Measurements from ENCODE around the gene FYB1.

The FYB1 gene

GRCh38 chr5:39093352-39093751, 126.0 kb downstream of the FYB1 start:
- no peak for DNase-seq (ENCODE audit: low read depth)
- TF ChIP-seq, protein P1, sequence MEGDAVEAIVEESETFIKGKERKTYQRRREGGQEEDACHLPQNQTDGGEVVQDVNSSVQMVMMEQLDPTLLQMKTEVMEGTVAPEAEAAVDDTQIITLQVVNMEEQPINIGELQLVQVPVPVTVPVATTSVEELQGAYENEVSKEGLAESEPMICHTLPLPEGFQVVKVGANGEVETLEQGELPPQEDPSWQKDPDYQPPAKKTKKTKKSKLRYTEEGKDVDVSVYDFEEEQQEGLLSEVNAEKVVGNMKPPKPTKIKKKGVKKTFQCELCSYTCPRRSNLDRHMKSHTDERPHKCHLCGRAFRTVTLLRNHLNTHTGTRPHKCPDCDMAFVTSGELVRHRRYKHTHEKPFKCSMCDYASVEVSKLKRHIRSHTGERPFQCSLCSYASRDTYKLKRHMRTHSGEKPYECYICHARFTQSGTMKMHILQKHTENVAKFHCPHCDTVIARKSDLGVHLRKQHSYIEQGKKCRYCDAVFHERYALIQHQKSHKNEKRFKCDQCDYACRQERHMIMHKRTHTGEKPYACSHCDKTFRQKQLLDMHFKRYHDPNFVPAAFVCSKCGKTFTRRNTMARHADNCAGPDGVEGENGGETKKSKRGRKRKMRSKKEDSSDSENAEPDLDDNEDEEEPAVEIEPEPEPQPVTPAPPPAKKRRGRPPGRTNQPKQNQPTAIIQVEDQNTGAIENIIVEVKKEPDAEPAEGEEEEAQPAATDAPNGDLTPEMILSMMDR (IDR thresholded peaks at IDR 0.05; ENCODE audit: low read depth, low read length, missing control alignments): no peak
- H3K4me3 ChIP-seq (ENCODE audit: low read depth, low read length): no peak overlapping the region

DNA sequence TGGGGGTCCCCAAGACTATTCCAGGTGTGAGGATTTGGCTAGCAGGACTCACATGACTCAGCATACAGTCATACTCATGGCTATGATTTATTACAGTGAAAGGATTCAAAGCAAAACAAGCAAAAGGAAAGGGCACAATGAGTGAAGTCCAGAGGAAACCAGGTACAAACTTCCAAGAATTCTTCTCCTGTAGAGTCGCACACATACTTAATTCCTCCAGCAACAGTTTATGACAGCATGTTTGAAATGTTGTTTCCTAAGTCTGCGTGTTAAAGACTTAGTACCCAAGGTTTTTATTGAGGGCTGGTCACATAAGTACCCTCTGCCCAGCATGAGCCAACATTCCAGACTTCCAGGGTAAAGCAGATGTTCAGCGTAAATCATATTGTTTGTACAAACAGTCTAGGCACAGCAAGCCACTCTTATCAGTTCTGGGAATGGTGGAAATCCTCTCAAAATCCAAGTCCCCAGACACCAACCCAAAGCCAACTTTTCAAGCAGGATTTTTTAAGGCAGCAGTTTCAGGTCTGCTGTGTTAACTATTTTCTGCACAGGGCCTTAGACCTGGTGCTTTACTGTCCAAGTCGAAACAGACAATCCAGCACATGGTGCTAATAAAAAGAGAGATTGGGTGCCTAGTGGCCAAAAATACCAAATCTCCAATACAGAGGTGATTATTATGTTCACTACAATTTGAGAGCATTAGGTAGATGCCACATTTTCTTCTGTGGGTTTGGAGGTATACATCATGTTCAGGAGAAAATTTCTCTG, 126.6 kb downstream of the FYB1 start:
- H3K4me3 ChIP-seq (ENCODE audit: low read depth, low read length): no peak overlapping the region
- DNase-seq (ENCODE audit: low read depth): no peak
- TF ChIP-seq, protein P1 (IDR thresholded peaks at IDR 0.05; ENCODE audit: low read depth, low read length, missing control alignments): no peak

GRCh38 chr5:39091940-39092580, 127.3 kb downstream of the FYB1 start:
- no peak overlapping the region for H3K4me3 ChIP-seq (ENCODE audit: low read depth, low read length)
- no peak for DNase-seq (ENCODE audit: low read depth)

DNA sequence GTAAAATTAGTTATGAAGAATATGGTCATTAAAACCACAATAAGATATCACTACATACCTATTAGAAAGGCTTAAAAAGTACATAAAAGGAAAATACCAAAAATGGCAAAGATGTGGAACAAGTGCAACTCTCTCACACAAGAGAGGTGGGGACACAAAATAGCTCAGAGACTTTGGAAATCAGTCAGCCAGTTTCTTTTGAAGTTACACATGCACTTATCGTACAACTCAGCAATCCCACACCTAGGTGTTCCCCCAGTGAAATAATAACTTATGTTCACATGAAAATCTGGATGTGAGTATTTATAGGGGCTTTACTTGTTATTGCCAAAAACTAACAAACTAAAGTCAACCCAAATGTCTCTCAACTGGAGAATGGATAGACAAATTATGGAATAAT, 135.4 kb downstream of the FYB1 start:
- TF ChIP-seq, protein P1 (IDR thresholded peaks at IDR 0.05; ENCODE audit: low read depth, low read length, missing control alignments): no peak
- DNase-seq (ENCODE audit: low read depth): no peak
- no peak overlapping the region for H3K4me3 ChIP-seq (ENCODE audit: low read depth, low read length)

More at GRCh38 chr5:39091940-39092580, 127.3 kb downstream of the FYB1 start:
- TF ChIP-seq, protein P1 (IDR thresholded peaks at IDR 0.05; ENCODE audit: low read depth, low read length, missing control alignments): no peak

- no peak overlapping the region for H3K4me3 ChIP-seq (ENCODE audit: low read depth, low read length)
- TF ChIP-seq, protein P1 (IDR thresholded peaks at IDR 0.05; ENCODE audit: low read depth, low read length, missing control alignments): no peak
- DNase-seq (ENCODE audit: low read depth): no peak
Observed at GRCh38 chr5:39082995-39083394, 136.4 kb downstream of the FYB1 start.

DNA sequence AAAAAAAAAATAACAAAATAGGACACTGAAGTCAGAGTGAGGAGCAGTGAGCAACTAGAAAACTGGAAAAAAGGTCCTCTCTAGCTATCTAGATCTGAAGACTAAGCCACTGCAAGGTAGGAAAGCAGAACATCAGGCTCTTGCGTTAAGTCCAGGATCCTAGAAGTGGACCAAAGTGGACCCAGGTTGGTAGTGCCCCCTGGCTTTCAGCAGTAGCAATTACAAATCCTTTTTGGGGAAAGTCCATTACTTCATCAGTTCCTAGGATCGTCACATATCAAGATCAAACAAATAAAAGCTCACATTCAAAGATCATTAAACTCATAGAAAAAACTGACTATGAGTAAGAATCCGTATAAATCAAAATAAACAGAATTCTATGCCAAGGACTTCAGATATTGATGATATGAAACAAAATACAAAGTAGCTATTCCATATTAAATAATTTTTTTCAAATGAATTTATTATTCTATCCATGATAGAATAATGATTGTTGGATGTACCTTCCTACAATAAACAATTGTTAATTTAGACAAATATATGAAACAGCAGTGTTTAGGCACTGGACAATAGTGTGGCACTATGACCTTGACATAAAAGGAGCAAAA, 138.7 kb downstream of the FYB1 start:
- no peak for DNase-seq (ENCODE audit: low read depth)

More for the DNA sequence above, 138.7 kb downstream of the FYB1 start:
- H3K4me3 ChIP-seq (ENCODE audit: low read depth, low read length): no peak overlapping the region
- TF ChIP-seq, protein P1 (IDR thresholded peaks at IDR 0.05; ENCODE audit: low read depth, low read length, missing control alignments): peak; percentile 83

Measured in GM12864 (cell line).